Gastroesophageal sphincter (tissue), 4 donors: Measurements from ENCODE around the gene LRIG3. TPM values are rescaled to one million over a fixed set of nuclear protein-coding genes. Genes with fewer than 3 reads are reported as not detected.

Source experiments
- ATAC-seq: fragments of 150-250 bp; one replicate; pipeline ENCODE4 v1.9.1; 2016; ENCODE audit warnings: mild to moderate bottlenecking, moderate library complexity
- H3K27ac ChIP-seq, 4 donors: fragments of 200-600 bp; sonication (generic) in 3 of 4; 1 replicate in 3 of 4; 2 replicates in 1 of 4; pipeline ENCODE4 v1.5.1; 2016 to 2019
- H3K27me3 ChIP-seq: fragments of 200-600 bp; sonication (generic); one replicate; pipeline ENCODE4 v1.5.1; 2019
- H3K36me3 ChIP-seq, 2 donors: fragments of 200-600 bp; sonication (generic); one replicate each; pipeline ENCODE4 v1.5.1; 2019; ENCODE audit warnings: control low read depth in 1 of 2
- H3K4me1 ChIP-seq, 3 donors: fragments of 200-600 bp; sonication (generic); 1 replicate in 2 of 3; 2 replicates in 1 of 3; pipeline ENCODE4 v1.5.1; 2016 to 2019; ENCODE audit warnings: control low read depth in 2 of 3
- H3K4me3 ChIP-seq, 2 donors: fragments of 200-600 bp; sonication (generic); one replicate each; pipeline ENCODE4 v1.5.1; 2019; ENCODE audit warnings: mild to moderate bottlenecking in 1 of 2, moderate library complexity in 1 of 2
- H3K9me3 ChIP-seq, 3 donors: fragments of 200-600 bp; sonication (generic); one replicate each; pipeline ENCODE4 v1.5.1; 2017 to 2019; ENCODE audit warnings: control low read depth in 2 of 3
- CTCF ChIP-seq, 4 experiments: fragments of 200-600 bp in 2 of 4; fragments of 450-650 bp in 2 of 4; sonication (generic) in 1 of 4; IDR thresholded peaks; one replicate each; pipeline ENCODE4 v1.5.1; 2017 to 2019; ENCODE audit warnings: antibody characterized with exemption in 4 of 4, mild to moderate bottlenecking in 2 of 4, moderate library complexity in 2 of 4
- EP300 ChIP-seq: sonication (generic); formaldehyde crosslinking; IDR thresholded peaks from one replicate; pipeline ENCODE4 v1.6.1; 2017; ENCODE audit warnings: antibody characterized with exemption, mild to moderate bottlenecking
- POLR2A ChIP-seq, 2 donors: fragments of 450-650 bp; IDR thresholded peaks; one replicate each; pipeline ENCODE4 v1.6.1; 2017; ENCODE audit warnings: antibody characterized with exemption in 2 of 2, mild to moderate bottlenecking in 2 of 2, moderate library complexity in 1 of 2
- POLR2AphosphoS5 ChIP-seq: sonication (generic); formaldehyde crosslinking; IDR thresholded peaks from one replicate; pipeline ENCODE4 v1.6.1; 2017; ENCODE audit warnings: antibody characterized with exemption
- WGBS, 2 donors: methylation state at CpG; one replicate each; pipeline ENCODE4 v1.1.5; 2018; ENCODE audit warnings: low coverage in 1 of 2; 5-methylcytosine and 5-hydroxymethylcytosine counted together
- total RNA-seq, 4 donors: library from RNA; depleted of rRNA; stranded (reverse); fragments of >200 nt; gene quantifications; one replicate each; pipeline ENCODE4 v1.1.0, GENCODE V29; 2016

Gene LRIG3
- total RNA-seq, 4 donors from 2014 or later: 52.7 to 170 (median 93.3) TPM

- Histone ChIP-seq H3K4me3 (no peak overlapping the region), H3K27me3 (no peaks in the 10 kb centered on the region), H3K27ac (no peak overlapping the region), H3K36me3 (no peaks in the 10 kb centered on the region), H3K4me1 (peaks cover 0 to 12% (median 0%) of the 10 kb centered on the region in 3 donors), H3K9me3 (no peaks in the 10 kb centered on the region)
- TF ChIP-seq EP300 (no peak), CTCF (IDR thresholded peaks at IDR 0.05) (no peak), POLR2A (IDR thresholded peaks at IDR 0.05) (no peak), POLR2AphosphoS5 (no peak)
- no peak for ATAC-seq
- WGBS, 2 donors: 95 to 100% methylated on average over 3 to 4 of the region's 4 CpGs
Observed at GRCh38 chr12:58931518-58931917, 11.2 kb upstream of the LRIG3 start.

DNA sequence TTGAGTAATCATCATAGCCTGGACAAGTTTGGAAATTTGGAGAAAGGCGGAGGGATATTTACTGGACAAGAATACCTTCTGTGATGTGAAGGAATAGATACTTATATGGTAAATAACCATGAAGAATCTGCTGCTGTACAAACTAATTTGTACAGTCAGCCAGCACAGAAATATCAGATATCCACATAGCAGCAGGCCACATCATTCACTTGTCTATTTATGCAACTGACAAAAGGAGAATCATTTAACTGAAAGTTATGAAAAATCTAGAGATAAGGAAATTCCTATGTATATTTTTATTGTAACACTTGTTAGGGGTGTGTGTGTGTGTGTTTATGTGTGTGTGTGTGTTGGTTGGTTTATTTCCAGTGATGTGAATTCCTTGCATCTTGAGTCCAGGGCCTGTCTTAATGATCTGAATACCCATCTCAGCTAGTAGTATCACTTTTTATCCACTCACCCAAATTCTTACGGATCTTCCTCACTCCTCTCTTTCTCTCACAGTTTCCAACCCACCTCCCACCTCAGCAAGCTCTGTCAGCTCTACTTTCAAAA, 10.5 kb upstream of the LRIG3 start:
- H3K4me1 ChIP-seq: peaks cover 0 to 12% (median 0%) of the 10 kb centered on the region in 3 donors
- ATAC-seq: no peak
- 90 to 94% methylated on average over 2 of the region's 2 CpGs for WGBS, 2 donors
- no peak for TF ChIP-seq POLR2AphosphoS5
- TF ChIP-seq POLR2A (IDR thresholded peaks at IDR 0.05): no peak
- no peak for TF ChIP-seq CTCF (IDR thresholded peaks at IDR 0.05)
- TF ChIP-seq EP300: no peak
- no peaks in the 10 kb centered on the region for H3K27me3 ChIP-seq
- no peak overlapping the region for H3K4me3 ChIP-seq
- no peak overlapping the region for H3K27ac ChIP-seq
- H3K9me3 ChIP-seq: no peaks in the 10 kb centered on the region
- no peaks in the 10 kb centered on the region for H3K36me3 ChIP-seq

GRCh38 chr12:58927120-58927519, 6.8 kb upstream of the LRIG3 start:
- Histone ChIP-seq H3K27me3 (no peaks in the 10 kb centered on the region), H3K36me3 (no peaks in the 10 kb centered on the region), H3K27ac (no peak overlapping the region), H3K9me3 (no peaks in the 10 kb centered on the region), H3K4me3 (no peak overlapping the region), H3K4me1 (no peaks in the 10 kb centered on the region)
- TF ChIP-seq POLR2AphosphoS5 (no peak), POLR2A (IDR thresholded peaks at IDR 0.05) (no peak), CTCF (IDR thresholded peaks at IDR 0.05) (no peak), EP300 (no peak)
- WGBS, 2 donors: 70 to 73% methylated on average over 4 of the region's 4 CpGs
- ATAC-seq: no peak

- no peaks in the 10 kb centered on the region for H3K9me3 ChIP-seq
- no peak overlapping the region for H3K27ac ChIP-seq
- H3K36me3 ChIP-seq: no peaks in the 10 kb centered on the region
- no peaks in the 10 kb centered on the region for H3K27me3 ChIP-seq
- no peak for TF ChIP-seq CTCF (IDR thresholded peaks at IDR 0.05)
- no peak for TF ChIP-seq POLR2A (IDR thresholded peaks at IDR 0.05)
- TF ChIP-seq POLR2AphosphoS5: no peak
- TF ChIP-seq EP300: no peak
- ATAC-seq: no peak
- no peaks in the 10 kb centered on the region for H3K4me1 ChIP-seq
- H3K4me3 ChIP-seq: no peak overlapping the region
Observed at GRCh38 chr12:58926586-58926985, 6.3 kb upstream of the LRIG3 start.

- Histone ChIP-seq H3K4me3 (no peak overlapping the region), H3K27ac (no peak overlapping the region), H3K4me1 (peaks cover 0 to 7% (median 4%) of the 10 kb centered on the region in 3 donors), H3K27me3 (no peaks in the 10 kb centered on the region), H3K9me3 (no peaks in the 10 kb centered on the region), H3K36me3 (no peaks in the 10 kb centered on the region)
- ATAC-seq: no peak
- TF ChIP-seq CTCF (IDR thresholded peaks at IDR 0.05): no peak
- 58 to 72% methylated on average over 2 of the region's 2 CpGs for WGBS, 2 donors
Observed at GRCh38 chr12:58925751-58926150, 5.4 kb upstream of the LRIG3 start.
